Activated T-cell treated with anti-CD3 and anti-CD28 coated beads for 48 hours (primary cell): Measurements from ENCODE around the gene CSMD2.
"Not testable (repeated sequence)": the region's sequence is repeated elsewhere in the genome, so short reads cannot be mapped to it uniquely, and the experiment has no call there.

Source experiments
- DNase-seq: peaks from one replicate; pipeline ENCODE4 v3.0.0-alpha.2; 2020; ENCODE audit warnings: low read depth

Gene CSMD2

GRCh38 chr1:34052565-34052964 lies 112.5 kb downstream of the CSMD2 start:
- no peak for DNase-seq

DNA sequence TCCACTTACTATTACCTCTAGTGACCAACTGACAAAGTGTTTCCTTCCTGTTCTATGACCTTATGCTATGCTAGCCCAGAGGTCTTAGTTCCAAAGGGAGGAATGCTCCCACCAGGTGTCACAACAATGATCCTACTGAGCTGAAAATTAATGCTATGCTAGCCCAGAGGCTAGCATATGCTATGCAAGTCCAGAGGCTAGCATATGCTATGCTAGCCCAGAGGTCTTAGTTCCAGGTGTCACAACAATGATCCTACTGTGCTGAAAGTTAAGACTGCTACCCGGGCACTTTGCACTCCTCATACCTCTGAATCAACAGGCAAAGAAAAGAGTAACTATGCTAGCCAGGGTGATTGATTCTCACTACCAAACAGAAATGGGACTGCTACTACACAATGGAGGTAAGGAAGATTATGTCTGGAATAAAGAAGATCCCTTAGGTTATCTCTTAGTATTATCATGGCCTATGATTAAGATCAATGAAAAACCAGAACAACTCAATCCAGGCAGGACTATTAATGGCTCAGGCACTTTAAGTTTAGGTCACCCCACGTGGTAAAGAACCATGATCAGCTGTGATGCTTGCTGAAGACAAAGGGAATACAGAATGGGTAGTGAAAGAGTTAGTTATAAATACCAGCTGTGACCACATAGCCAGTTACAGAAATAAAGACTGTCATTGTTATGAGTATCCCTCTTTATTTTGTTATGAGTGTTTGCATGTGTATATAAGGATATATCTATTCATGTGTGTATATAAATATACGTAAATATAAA lies 114.1 kb downstream of the CSMD2 start:
- DNase-seq: no peak

DNA sequence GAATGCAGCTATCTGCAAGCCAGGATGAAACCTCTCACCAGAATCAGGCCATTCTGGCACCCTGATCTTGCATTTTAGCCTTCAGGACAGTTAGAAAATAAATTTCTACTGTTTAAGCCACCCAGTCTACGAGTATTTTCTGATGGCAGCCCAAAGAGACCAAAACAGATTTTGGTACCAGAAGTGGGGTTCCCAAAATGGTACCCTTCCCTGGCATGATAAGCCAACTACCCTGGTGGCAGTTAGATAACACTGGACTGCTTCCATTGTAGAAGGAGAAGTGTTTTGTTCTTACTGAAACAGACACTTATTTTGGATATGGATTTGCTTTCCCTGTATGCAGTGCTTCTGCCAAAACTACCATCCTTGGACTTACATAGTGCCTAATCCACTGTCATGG lies 115.0 kb downstream of the CSMD2 start:
- no peak for DNase-seq

- DNase-seq: no peak
Measured at GRCh38 chr1:34049477-34049876, 115.6 kb downstream of the CSMD2 start.

DNA sequence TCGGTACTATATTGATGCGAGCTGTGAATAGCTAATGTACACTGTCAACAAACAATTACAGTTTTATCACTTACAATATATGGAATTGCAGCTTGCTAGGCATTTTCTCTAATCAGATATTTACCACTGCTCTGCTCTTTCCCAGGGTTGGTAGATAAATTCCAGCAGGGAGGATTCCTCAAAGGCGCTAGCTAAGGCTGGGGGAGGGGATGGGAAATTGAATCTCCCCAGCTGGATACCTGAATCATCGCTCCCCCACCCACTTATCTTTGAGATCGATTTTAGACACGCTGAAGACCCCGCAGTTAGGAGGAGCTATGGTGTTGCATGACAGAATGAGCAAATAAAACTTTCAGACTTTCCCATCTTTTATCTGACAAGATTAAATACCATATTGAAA lies 127.2 kb downstream of the CSMD2 start:
- no peak for DNase-seq

DNA sequence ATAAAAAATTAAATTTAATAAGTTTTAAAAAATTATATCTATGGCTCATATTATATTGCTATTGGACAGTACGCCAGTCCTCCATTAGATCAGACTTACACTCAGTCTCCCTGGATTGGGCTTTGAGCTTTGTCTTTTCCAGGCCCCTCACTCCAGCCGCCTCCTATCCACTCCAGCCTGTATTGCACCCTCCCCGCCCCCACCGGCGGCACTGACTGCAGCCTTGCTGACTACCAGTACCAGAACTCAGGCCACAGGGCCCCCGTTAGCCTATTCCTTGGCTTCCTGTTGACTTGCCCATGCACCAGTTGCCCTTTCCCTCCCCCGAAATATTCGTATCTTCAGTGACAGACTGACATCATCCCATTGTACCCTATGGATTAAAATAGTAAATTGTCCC lies 127.9 kb downstream of the CSMD2 start:
- DNase-seq: no peak

DNA sequence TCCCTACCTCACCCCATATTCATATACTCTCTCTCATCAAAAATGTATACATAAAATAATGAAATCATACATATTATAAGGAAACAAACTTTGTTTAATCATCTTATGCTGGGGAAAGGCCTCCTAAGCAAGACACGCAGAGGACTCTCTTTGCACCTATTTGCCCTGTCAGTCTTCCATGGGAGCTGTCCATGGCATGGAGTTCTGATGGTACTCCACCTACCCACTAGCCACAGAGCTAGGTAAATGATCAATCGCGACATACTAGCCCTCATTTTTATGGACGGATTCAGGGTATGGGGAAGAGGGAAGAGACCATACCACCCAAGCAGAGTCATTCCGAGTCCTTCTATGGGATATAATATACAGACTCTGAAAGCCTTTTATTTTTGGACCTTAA lies 131.0 kb downstream of the CSMD2 start:
- DNase-seq: no peak

DNA sequence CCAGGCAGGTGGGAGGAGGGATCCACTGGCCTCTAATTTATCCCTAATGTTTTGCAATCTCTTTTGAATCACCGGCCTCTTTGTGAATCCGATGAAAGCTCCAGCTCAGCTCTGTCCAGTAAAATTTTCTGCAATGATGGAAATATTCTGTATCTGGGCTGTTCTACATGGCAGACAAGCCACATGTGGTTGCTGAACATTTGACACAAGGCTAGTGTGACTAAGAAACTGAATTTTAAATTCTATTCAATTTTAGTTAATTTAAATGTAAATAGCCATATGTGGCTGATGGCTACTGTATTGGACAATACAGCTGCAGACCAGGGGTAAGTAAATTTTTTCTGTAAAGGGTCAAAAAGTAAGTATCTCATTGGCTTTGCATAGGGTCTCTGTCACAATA lies 135.1 kb downstream of the CSMD2 start:
- no peak for DNase-seq

DNA sequence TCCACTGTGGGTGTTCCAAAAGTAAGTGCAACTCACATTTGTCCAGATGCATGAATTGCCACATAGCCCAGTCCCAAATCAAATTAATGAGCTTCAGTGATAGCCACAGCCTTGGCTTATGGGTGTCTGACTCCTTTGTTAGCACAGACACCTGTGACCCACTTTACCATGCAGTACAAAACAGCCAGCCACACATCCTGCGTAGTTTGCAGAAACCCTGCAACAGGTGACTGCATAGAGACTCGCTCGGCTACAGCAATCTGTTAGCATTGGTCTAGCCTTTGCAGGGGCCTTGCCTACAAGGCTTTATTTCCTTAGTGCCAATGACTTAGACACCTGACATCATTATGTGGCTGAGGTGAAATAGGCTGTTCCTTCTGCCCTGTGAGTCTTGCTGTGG lies 135.5 kb downstream of the CSMD2 start:
- DNase-seq: no peak

- no peak for DNase-seq
Measured at GRCh38 chr1:34028381-34029055, 136.5 kb downstream of the CSMD2 start.

- DNase-seq: no peak
Measured at GRCh38 chr1:34025675-34026074, 139.4 kb downstream of the CSMD2 start.

DNA sequence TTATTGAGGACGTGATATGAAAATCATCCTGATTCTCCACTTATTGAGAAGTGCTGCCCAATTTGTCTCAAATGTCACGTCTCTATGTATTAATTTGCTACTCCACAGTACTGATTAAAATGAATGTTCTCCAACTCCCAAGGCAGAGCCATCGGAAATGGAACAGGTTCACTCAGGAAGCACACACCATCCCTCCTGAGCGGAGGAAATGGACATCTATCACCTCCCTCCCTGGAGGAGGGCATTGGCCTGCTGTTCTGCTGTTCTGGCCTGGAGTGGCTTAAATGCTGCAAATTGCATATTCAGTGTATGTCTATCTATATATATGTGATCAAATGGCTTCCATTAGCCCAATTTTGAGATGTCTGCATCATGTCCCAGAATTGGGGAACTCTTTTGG lies 140.5 kb downstream of the CSMD2 start:
- no peak for DNase-seq

DNA sequence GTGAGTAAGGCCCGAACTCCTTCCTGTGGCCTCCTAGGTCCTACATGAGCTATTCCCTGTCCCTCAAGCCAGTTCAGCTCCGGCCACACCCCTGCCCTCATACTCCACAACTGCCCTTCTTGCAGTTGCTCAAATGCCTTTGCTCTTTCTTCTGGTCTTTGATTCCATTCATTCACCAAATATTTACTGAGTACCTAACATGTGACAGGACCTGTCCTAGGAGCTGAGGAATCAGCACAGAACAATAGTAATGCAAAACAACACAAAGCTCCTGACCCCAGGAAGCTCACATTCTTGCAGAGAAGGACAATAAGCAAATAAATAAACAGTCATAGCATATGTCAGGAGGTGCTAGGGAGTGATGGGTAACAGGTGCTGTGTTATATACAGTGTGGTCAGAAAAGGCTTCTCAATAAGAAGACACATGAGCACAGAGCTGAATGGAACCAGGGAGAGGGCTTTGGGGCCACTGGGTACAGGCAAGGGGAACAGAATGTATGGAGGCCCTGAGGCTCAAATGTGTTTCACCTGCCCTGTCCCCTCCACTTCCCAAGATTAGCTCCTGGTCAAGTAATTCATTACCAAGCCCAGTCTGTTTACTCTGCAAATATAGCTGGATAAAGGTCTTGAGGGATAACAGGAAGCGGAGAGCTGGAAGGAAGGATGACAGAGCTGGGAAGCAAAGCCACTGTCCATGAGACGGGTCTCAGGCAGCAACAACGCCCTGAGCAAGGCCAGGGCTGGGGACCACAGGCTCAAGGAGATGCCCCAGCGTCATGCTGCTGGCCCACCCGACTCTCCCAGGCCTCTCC lies 145.1 kb downstream of the CSMD2 start:
- DNase-seq: no peak

- DNase-seq: no peak
Measured at GRCh38 chr1:34018285-34018684, 146.7 kb downstream of the CSMD2 start.

GRCh38 chr1:34016281-34016680 lies 148.7 kb downstream of the CSMD2 start:
- DNase-seq: not testable (repeated sequence)

DNA sequence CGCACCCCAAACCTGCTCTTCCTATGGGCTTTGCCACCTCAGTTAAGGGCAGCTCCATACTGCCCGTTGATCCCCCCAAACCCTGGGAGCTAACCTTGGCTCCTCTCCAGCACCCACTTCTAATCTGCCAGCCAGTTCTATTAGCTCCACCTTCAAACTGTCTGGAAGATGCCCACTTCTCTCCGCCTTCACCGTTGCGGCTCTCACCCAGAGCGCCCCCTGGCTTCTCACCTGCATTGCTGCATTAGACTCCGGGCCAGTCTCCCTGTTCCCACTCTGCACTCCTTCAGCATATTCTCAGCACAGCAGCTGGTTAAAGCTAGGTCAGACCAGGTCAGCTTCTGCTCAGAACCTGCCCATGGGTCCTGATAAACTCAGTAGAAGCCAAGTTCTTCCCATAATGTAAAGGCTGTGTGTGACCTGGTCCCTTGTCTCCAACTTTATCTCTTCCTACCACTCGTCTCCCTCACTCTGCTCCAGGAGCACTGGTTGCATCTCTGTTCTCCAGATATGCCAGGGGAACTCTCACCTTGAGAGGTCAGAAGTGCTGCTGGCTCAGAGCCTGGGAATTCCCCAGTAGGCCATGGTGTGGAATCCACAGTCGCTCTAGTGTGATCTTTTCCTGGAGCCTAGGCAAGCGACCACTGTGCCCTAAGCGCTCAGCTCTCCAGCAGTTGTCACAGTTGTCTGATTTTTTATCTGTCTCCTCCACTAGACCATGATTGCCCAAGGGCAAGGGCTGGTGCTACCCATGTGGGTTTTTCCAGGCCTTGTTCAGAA lies 150.9 kb downstream of the CSMD2 start:
- DNase-seq: peak; percentile 4

GRCh38 chr1:34013136-34013535 lies 151.9 kb downstream of the CSMD2 start:
- DNase-seq: no peak

DNA sequence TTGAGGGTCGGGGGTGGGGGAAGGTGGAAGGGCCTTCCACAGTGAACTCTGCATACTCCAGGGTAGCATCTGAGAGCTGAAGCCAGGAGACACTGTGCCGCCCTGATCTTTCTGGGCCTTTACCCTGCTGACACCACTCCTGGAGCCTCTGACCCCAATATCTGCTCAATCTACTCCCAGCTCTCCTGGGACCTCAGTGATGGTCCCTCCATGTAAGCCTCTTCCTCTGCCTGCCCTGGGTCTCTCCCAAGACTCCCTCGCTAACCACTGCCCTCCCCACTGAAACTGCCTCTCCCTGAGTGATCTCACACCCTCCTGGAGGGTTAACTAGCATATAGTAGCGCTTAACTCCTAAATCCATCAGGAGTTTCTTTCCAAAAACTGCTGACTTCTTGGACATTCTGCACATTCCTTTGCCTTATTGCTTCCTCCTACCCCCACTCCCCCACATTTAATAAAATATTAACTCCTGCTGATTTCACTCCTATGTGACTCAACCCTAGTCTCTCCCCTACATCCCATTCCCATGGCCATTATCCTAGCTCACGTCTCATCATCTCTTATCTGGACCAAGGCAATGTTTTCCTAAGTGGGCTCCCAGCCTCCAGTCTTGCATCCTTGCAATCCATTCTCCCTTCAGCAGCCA lies 155.6 kb downstream of the CSMD2 start:
- DNase-seq: no peak

- DNase-seq: no peak
Measured at GRCh38 chr1:34007760-34008159, 157.3 kb downstream of the CSMD2 start.

DNA sequence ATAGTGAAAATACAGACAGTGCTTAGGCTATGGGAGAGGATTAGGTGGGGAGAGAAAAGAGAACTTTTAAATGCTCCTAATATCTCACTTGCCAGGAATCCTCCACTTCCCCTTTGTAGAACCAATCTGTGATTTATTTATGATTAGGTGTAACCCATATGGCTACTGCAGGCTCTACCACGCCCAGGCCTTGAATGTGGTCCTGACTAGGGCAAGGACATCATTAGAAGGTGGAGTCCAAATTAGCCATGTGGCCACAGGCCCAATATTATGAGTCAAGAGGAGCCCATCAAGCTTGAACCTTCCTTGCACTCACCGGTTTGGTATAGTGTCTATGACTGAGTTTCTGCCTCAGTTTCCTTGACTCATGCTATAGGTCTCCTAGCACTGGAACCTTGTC lies 159.7 kb downstream of the CSMD2 start:
- no peak for DNase-seq

DNA sequence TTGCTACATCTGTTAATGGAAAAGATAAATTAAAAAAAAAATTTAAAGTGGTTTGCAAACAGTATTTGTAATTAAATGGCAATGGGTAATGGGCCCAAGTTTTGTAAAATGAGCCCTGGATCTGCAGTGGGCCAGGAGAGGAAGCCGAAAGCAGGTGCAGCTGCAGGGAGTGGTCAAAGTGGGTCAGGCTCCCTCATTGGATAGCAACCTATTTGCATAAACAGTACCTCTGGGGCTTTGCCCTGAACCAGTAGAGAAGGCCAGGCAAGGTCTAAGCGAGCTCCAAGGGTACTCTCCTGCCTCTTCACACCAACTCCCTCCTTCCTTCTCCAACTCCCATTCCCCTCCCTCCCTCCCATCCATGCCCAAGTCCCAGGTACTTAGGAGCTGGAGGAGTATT lies 162.2 kb downstream of the CSMD2 start:
- no peak for DNase-seq
